ENCODE data around the gene SMARCAD1. TPM values are rescaled to one million over a fixed set of nuclear protein-coding genes. Genes with fewer than 3 reads are reported as not detected.
A peak's percentile ranks its signal among the peaks of the same experiment; 100 is the strongest.

The SMARCAD1 gene, protein sequence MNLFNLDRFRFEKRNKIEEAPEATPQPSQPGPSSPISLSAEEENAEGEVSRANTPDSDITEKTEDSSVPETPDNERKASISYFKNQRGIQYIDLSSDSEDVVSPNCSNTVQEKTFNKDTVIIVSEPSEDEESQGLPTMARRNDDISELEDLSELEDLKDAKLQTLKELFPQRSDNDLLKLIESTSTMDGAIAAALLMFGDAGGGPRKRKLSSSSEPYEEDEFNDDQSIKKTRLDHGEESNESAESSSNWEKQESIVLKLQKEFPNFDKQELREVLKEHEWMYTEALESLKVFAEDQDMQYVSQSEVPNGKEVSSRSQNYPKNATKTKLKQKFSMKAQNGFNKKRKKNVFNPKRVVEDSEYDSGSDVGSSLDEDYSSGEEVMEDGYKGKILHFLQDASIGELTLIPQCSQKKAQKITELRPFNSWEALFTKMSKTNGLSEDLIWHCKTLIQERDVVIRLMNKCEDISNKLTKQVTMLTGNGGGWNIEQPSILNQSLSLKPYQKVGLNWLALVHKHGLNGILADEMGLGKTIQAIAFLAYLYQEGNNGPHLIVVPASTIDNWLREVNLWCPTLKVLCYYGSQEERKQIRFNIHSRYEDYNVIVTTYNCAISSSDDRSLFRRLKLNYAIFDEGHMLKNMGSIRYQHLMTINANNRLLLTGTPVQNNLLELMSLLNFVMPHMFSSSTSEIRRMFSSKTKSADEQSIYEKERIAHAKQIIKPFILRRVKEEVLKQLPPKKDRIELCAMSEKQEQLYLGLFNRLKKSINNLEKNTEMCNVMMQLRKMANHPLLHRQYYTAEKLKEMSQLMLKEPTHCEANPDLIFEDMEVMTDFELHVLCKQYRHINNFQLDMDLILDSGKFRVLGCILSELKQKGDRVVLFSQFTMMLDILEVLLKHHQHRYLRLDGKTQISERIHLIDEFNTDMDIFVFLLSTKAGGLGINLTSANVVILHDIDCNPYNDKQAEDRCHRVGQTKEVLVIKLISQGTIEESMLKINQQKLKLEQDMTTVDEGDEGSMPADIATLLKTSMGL
- total RNA-seq = 10 to 100 TPM; 34.1 to 73.3 (median 51.6) TPM

DNA sequence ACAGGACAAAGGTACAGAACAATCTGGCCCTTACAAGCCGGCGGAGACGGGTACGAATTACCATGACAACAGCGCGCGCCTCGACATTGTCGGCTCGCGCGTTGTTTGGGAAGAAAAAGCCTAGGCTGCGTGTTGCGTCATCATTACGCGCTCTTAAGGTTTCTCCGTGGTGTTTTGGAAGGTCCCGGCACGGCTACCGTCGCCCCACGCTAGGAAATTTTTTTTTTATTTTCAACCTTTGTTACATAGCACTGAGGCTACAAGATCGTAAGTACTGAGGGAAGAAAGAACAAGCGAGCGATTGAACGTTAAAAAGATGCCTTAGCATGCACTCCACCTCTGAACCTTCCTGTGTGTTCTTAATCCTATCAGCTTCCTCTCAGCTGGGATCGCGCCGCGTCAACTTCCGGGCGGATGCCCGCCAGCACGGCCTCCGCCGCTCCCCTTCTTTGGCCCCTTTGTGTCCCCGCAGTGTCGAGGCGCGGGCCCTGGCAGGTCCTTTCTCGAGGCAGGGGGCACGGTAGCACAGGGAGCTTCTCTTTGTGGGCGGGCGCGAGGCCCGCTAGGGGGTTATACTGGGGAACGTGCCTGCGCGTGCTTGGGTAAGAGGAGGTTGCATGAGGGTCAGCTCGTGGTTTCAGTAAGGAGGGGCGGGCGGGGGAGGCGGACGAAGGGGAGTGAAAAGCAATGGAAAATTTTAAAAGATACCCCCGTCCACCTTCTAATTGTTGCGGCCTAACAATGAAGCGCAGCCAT is at the start of gene SMARCAD1:
SMARCAD1 (plus strand) TSS at position 397 of the 756 bp plus-strand sequence. CDS start 530 bp downstream, outside the sequence.
- in situ Hi-C loops (cut with MboI; ENCODE audit: low pct_unique_long_range_greater_than_20kb in 2 of 9, low sequenced_read_pairs in 9 of 9, unreplicated experiment in 9 of 9) = no loop called here
- ATAC-seq (replicated peaks in 6 of 8) = peak; percentile 93 to 96 (median 94)
- 0 to 14% (median 0%) methylated on average over 5 to 45 of the region's 57 CpGs for WGBS, 10 experiments

GRCh38 chr4:94158883-94159282 is 48.8 kb upstream of the SMARCAD1 start:
- WGBS, 10 experiments = 17 to 100% (median 90%) methylated on average over 1 to 3 of the region's 3 CpGs; no CpG with 5 or more reads in 5 of the 10 experiments
- ATAC-seq (replicated peaks in 6 of 8) = no peak
- H3K27ac ChIP-seq = no peak overlapping the region
- no peaks in the 10 kb centered on the region for H3K4me1 ChIP-seq (replicated peaks in 1 of 2)
- no peak overlapping the region for H3K4me3 ChIP-seq
- in situ Hi-C loops (cut with MboI; ENCODE audit: low pct_unique_long_range_greater_than_20kb in 2 of 9, low sequenced_read_pairs in 9 of 9, unreplicated experiment in 9 of 9) = no loop called here

More for the DNA sequence above, at the start of gene SMARCAD1:
- peak within 1 kb of the TSS; percentile 54 to 95 (median 65) for H3K4me3 ChIP-seq
- H3K4me1 ChIP-seq (replicated peaks in 1 of 2) = peaks cover 0 to 11% of the 10 kb centered on the region in 2 donors
- peak within 1 kb of the TSS; percentile 93 to 96 for H3K27ac ChIP-seq

GRCh38 chr4:94159790-94160189 is 47.9 kb upstream of the SMARCAD1 start:
- no peak overlapping the region for H3K27ac ChIP-seq
- H3K4me1 ChIP-seq (replicated peaks in 1 of 2) = no peaks in the 10 kb centered on the region
- in situ Hi-C loops (cut with MboI; ENCODE audit: low pct_unique_long_range_greater_than_20kb in 2 of 9, low sequenced_read_pairs in 9 of 9, unreplicated experiment in 9 of 9) = no loop called here
- ATAC-seq (replicated peaks in 6 of 8) = no peak
- WGBS, 10 experiments = 0 to 100% (median 80%) methylated on average over 1 of the region's 1 CpG; no CpG with 5 or more reads in 3 of the 10 experiments
- no peak overlapping the region for H3K4me3 ChIP-seq

DNA sequence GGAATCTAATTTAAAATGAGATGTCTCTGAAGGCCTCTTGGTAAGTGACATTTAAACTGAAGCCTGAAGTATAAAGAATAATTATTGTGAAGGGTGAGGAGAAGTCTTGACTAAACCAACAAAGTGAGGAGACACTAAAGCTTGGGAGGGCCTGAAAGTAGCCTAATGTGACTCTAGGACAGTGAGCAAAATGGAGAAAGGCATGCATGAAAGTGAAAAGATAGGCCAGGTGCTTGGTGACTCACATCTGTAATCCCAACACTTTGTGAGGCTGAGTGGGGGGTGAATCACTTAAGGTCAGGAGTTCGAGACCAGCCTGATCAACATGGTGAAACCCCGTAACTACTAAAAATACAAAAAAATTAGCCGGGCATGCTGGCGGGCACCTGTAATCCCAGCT is 46.9 kb upstream of the SMARCAD1 start:
- Histone ChIP-seq H3K27ac (no peak overlapping the region), H3K4me3 (no peak overlapping the region), H3K4me1 (replicated peaks in 1 of 2) (no peaks in the 10 kb centered on the region)
- 63 to 100% (median 80%) methylated on average over 1 to 4 of the region's 4 CpGs; no CpG with 5 or more reads in 3 of the 10 experiments for WGBS, 10 experiments
- in situ Hi-C loops (cut with MboI; ENCODE audit: low pct_unique_long_range_greater_than_20kb in 2 of 9, low sequenced_read_pairs in 9 of 9, unreplicated experiment in 9 of 9) = no loop called here
- ATAC-seq (replicated peaks in 6 of 8) = no peak

DNA sequence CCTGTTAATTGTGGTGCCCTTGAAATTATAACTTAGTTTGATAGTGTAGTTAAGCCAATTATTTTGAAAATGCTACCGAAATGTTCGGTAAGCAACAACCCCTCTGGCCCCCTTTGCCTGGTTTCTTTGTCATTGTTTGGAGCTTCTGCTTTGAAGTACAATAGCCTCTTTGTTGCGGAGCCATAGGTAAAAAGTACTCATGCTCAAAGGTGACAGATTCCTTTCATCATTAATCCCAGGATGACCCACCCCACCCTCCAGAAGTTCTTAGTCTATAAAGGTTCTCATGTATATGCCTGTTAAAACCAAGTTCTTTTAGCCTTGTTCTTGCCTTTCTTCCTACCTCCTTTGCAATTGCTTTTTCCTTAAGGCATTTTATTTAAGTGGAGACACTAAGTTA is 42.4 kb upstream of the SMARCAD1 start:
- in situ Hi-C loops (cut with MboI; ENCODE audit: low pct_unique_long_range_greater_than_20kb in 2 of 9, low sequenced_read_pairs in 9 of 9, unreplicated experiment in 9 of 9) = no loop called here
- ATAC-seq (replicated peaks in 6 of 8) = no peak
- H3K4me1 ChIP-seq (replicated peaks in 1 of 2) = no peaks in the 10 kb centered on the region
- H3K4me3 ChIP-seq = no peak overlapping the region
- WGBS, 10 experiments = 0 to 100% (median 60%) methylated on average over 1 to 3 of the region's 3 CpGs; no CpG with 5 or more reads in 1 of the 10 experiments
- no peak overlapping the region for H3K27ac ChIP-seq

GRCh38 chr4:94168321-94168720 is 39.3 kb upstream of the SMARCAD1 start:
- no peak overlapping the region for H3K27ac ChIP-seq
- in situ Hi-C loops (cut with MboI; ENCODE audit: low pct_unique_long_range_greater_than_20kb in 2 of 9, low sequenced_read_pairs in 9 of 9, unreplicated experiment in 9 of 9) = no loop called here
- ATAC-seq (replicated peaks in 6 of 8) = no peak
- no peak overlapping the region for H3K4me3 ChIP-seq
- 0 to 100% (median 80%) methylated on average over 1 to 2 of the region's 2 CpGs; no CpG with 5 or more reads in 1 of the 10 experiments for WGBS, 10 experiments
- no peaks in the 10 kb centered on the region for H3K4me1 ChIP-seq (replicated peaks in 1 of 2)

- H3K4me1 ChIP-seq (replicated peaks in 1 of 2) = no peaks in the 10 kb centered on the region
- H3K27ac ChIP-seq = no peak overlapping the region
- WGBS, 10 experiments = 90 to 100% (median 90%) methylated on average over 1 to 4 of the region's 37 CpGs; no CpG with 5 or more reads in 7 of the 10 experiments
Measured at GRCh38 chr4:94169803-94170372, 37.8 kb upstream of the SMARCAD1 start.

GRCh38 chr4:94171616-94172015 is 36.0 kb upstream of the SMARCAD1 start:
- 5 to 100% (median 81%) methylated on average over 2 to 4 of the region's 4 CpGs for whole genome bisulfite sequencing, 10 experiments
- in situ Hi-C loops (cut with MboI; ENCODE audit: low pct_unique_long_range_greater_than_20kb in 2 of 9, low sequenced_read_pairs in 9 of 9, unreplicated experiment in 9 of 9) = no loop called here
- ATAC-seq (replicated peaks in 6 of 8) = no peak
- Histone ChIP-seq H3K4me3 (no peak overlapping the region), H3K27ac (no peak overlapping the region), H3K4me1 (replicated peaks in 1 of 2) (no peaks in the 10 kb centered on the region)

More at GRCh38 chr4:94169803-94170372, 37.8 kb upstream of the SMARCAD1 start:
- in situ Hi-C loops (cut with MboI; ENCODE audit: low pct_unique_long_range_greater_than_20kb in 2 of 9, low sequenced_read_pairs in 9 of 9, unreplicated experiment in 9 of 9) = no loop called here
- H3K4me3 ChIP-seq = no peak overlapping the region
- no peak for ATAC-seq (replicated peaks in 6 of 8)

DNA sequence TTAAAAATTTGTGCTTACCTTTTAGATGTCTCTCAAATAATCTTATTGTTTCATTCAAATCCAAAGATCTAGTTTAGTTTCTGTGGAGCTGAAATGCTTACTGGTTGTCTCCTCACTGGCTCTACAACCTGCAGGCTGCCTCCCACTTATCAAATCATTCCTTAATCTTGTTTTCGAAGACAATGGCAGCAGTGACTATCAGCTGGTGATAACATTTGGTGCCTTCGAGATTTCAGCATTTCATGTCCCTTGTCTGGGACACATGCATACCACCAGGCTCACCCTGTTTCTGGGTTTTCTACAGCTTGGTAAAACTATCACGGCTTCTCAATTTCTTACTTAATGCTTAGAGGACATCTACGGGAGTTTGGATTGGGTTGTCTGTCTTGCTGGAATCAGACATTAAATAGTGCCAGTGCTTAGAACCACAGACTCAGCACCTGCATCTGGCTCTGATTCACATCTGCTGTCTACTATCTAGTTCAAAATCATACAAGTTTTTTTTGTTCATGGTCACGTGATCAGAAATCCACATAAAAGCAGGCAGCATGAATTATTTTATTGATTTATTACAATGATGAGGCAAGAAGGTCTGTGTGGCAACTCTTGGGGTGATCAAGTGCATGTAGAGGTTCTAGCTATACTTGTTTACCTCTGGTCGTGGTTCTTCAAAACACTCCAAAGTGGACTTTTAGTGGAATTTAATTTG is 32.0 kb upstream of the SMARCAD1 start:
- ATAC-seq (replicated peaks in 6 of 8) = no peak

GRCh38 chr4:94177822-94178221 is 29.8 kb upstream of the SMARCAD1 start:
- Histone ChIP-seq H3K27ac (no peak overlapping the region), H3K4me1 (replicated peaks in 1 of 2) (no peaks in the 10 kb centered on the region), H3K4me3 (no peak overlapping the region)
- ATAC-seq (replicated peaks in 6 of 8) = no peak
- in situ Hi-C loops (cut with MboI; ENCODE audit: low pct_unique_long_range_greater_than_20kb in 2 of 9, low sequenced_read_pairs in 9 of 9, unreplicated experiment in 9 of 9) = no loop called here
- WGBS, 10 experiments = 0 to 100% (median 84%) methylated on average over 1 to 2 of the region's 2 CpGs; no CpG with 5 or more reads in 3 of the 10 experiments

More for the DNA sequence above, 32.0 kb upstream of the SMARCAD1 start:
- WGBS, 10 experiments = 10 to 90% (median 60%) methylated on average over 1 to 6 of the region's 6 CpGs; no CpG with 5 or more reads in 2 of the 10 experiments
- Histone ChIP-seq H3K4me1 (replicated peaks in 1 of 2) (no peaks in the 10 kb centered on the region), H3K4me3 (no peak overlapping the region), H3K27ac (no peak overlapping the region)
- in situ Hi-C loops (cut with MboI; ENCODE audit: low pct_unique_long_range_greater_than_20kb in 2 of 9, low sequenced_read_pairs in 9 of 9, unreplicated experiment in 9 of 9) = no loop called here

DNA sequence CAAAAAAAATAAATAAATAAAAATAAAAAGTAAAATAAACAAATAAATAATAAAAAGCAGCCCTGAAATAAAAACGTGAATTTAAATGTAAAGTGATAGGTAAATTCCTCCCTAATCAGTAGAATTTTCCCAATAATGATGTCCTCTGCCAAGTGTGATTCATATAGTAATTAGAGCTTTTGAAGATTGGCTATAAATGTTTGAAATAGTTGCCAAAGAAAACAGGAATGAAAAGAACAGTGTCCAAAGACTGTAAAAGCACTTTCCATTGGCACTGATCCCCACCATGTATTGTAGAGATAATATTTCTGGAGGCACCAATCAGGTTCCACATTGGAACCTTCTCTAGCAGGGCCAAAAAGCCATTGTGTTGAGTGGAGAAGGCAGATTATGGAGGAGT is 25.9 kb upstream of the SMARCAD1 start:
- Histone ChIP-seq H3K4me1 (replicated peaks in 1 of 2) (no peaks in the 10 kb centered on the region), H3K27ac (no peak overlapping the region), H3K4me3 (no peak overlapping the region)
- in situ Hi-C loops (cut with MboI; ENCODE audit: low pct_unique_long_range_greater_than_20kb in 2 of 9, low sequenced_read_pairs in 9 of 9, unreplicated experiment in 9 of 9) = no loop called here
- ATAC-seq (replicated peaks in 6 of 8) = no peak
- whole genome bisulfite sequencing, 10 experiments = 0 to 73% (median 9%) methylated on average over 1 of the region's 1 CpG; no CpG with 5 or more reads in 1 of the 10 experiments
